HUES48 (cell line): Measurements from ENCODE around the gene RXRB.

Experiments
- H3K27ac ChIP-seq: one replicate; pipeline ENCODE4 v1.7.0; 2013; ENCODE audit warnings: low read depth, low read length, inconsistent platforms
- H3K27me3 ChIP-seq: 2 replicates; pipeline ENCODE4 v1.6.1; 2013; ENCODE audit warnings: mild to moderate bottlenecking, low read length; ENCODE audit not compliant: control insufficient read depth, insufficient read depth
- H3K36me3 ChIP-seq: 2 replicates; pipeline ENCODE4 v1.6.1; 2013; ENCODE audit warnings: low read length; ENCODE audit not compliant: control insufficient read depth, insufficient read depth
- H3K4me1 ChIP-seq: 2 replicates; pipeline ENCODE4 v1.6.1; 2013; ENCODE audit warnings: mild to moderate bottlenecking, low read length; ENCODE audit not compliant: control insufficient read depth, insufficient read depth
- H3K4me3 ChIP-seq: 2 replicates; pipeline ENCODE4 v1.5.1; 2013; ENCODE audit warnings: mild to moderate bottlenecking, low read depth, low read length
- H3K9ac ChIP-seq: 2 replicates; pipeline ENCODE4 v1.6.1; 2013; ENCODE audit warnings: mild to moderate bottlenecking, low read depth, low read length, moderate library complexity
- H3K9me3 ChIP-seq: 2 replicates; pipeline ENCODE4 v1.6.1; 2013; ENCODE audit warnings: low read length; ENCODE audit not compliant: control insufficient read depth, insufficient read depth

The RXRB gene

GRCh38 chr6:33165581-33166258, 34.7 kb downstream of the RXRB start:
- H3K9ac ChIP-seq: no peak overlapping the region

GRCh38 chr6:33164665-33165373, 35.6 kb downstream of the RXRB start:
- no peaks in the 10 kb centered on the region for H3K9me3 ChIP-seq
- H3K27ac ChIP-seq: no peak overlapping the region
- H3K9ac ChIP-seq: no peak overlapping the region
- no peaks in the 10 kb centered on the region; the same call in 1 of the 2 replicates for H3K4me1 ChIP-seq
- H3K4me3 ChIP-seq: no peak overlapping the region
- H3K27me3 ChIP-seq: peaks cover 10% of the 10 kb centered on the region
- H3K36me3 ChIP-seq: no peaks in the 10 kb centered on the region

More at GRCh38 chr6:33165581-33166258, 34.7 kb downstream of the RXRB start:
- Histone ChIP-seq H3K4me3 (no peak overlapping the region), H3K27me3 (peaks cover 10% of the 10 kb centered on the region), H3K4me1 (no peaks in the 10 kb centered on the region; the same call in 1 of the 2 replicates), H3K36me3 (no peaks in the 10 kb centered on the region), H3K27ac (no peak overlapping the region), H3K9me3 (no peaks in the 10 kb centered on the region)

DNA sequence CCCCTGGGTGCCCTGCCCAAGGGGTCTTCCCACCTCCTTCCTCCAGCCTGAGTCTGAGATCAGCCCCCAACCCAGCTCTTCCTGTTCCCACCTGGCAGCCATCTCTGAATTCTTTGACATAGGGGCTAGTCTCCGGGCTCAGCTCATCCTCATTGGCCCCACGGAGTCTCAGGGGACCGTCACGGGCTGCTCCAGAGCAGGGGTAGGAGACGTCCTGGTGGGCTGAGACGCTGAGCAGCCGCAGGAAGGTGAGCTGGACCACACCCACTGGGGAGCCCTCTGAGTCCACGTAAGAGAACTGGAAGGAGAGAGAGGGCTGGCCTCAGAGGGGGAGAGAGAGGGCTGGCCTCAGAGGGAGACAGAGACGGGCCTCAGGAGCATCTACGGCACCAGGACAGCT, 36.3 kb downstream of the RXRB start:
- no peak overlapping the region for H3K27ac ChIP-seq
- H3K4me1 ChIP-seq: no peaks in the 10 kb centered on the region; the same call in 1 of the 2 replicates
- H3K9ac ChIP-seq: no peak overlapping the region
- no peaks in the 10 kb centered on the region for H3K36me3 ChIP-seq
- H3K4me3 ChIP-seq: no peak overlapping the region
- no peaks in the 10 kb centered on the region for H3K9me3 ChIP-seq
- H3K27me3 ChIP-seq: peaks cover 10% of the 10 kb centered on the region

DNA sequence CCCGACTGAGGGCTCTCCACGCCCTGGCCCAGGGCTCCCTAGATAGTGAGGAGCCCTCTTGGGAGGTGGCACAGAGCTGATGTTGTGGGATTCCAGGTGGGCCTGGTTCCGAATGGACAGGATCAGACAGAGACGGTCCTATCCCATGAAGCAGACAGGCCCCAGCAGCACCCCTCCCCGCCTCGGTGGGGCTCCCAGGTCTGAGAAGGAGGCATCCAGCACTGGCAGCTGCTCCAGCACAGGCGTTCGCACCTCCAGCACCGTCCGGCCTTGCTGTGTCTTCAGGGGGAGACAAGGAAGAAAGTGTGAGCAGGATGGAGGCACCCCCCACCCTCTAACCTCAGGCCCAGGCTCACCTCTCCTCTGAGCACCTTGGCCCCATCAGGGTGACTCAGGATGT, 36.9 kb downstream of the RXRB start:
- Histone ChIP-seq H3K4me1 (no peaks in the 10 kb centered on the region; the same call in 1 of the 2 replicates), H3K36me3 (no peaks in the 10 kb centered on the region), H3K9ac (no peak overlapping the region), H3K9me3 (no peaks in the 10 kb centered on the region), H3K27ac (no peak overlapping the region), H3K27me3 (peaks cover 10% of the 10 kb centered on the region), H3K4me3 (no peak overlapping the region)

- Histone ChIP-seq H3K9ac (peak overlapping the region; percentile 64), H3K4me1 (no peaks in the 10 kb centered on the region; the same call in 1 of the 2 replicates), H3K4me3 (peak overlapping the region; percentile 67), H3K36me3 (no peaks in the 10 kb centered on the region), H3K27ac (no peak overlapping the region), H3K27me3 (peaks cover 10% of the 10 kb centered on the region), H3K9me3 (no peaks in the 10 kb centered on the region)
These were observed 38.8 kb downstream of the RXRB start for GRCh38 chr6:33161354-33162331.

DNA sequence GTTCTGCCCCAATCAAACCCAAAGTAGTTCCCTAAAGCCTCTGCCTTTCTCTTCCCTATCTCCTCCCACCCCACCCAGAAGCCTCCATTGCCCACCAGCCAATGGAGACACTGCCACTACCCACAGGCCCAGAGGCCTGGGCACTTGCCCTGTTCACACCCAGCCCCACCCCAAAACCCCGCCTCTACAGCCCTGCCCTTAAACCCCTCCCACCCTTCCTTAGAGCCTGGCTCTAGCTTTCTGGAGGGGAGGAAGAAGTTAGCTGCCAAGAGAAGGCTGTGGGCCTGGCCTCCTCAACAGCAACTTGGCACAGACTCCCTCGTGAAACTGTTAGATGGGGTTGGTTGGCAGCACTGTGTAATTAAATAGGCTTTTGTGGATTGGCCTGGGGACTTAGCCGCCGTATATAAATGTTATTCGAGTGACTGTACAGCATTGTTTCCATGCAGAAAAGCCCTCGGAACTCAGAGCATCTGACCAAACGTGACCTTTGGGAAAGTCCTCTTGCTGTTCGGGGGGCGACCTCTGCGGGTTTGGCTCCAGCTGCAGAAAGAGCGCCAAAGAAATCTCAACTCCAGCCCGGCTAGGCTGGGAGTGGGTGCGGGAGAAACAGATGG, 39.6 kb downstream of the RXRB start:
- Histone ChIP-seq H3K27ac (no peak overlapping the region), H3K4me1 (no peaks in the 10 kb centered on the region; the same call in 1 of the 2 replicates), H3K27me3 (peaks cover 10% of the 10 kb centered on the region), H3K36me3 (no peaks in the 10 kb centered on the region), H3K9me3 (no peaks in the 10 kb centered on the region), H3K9ac (no peak overlapping the region), H3K4me3 (peak overlapping the region; percentile 67; the same call in 1 of the 2 replicates)

- no peak overlapping the region for H3K9ac ChIP-seq
- no peaks in the 10 kb centered on the region; the same call in 1 of the 2 replicates for H3K4me1 ChIP-seq
- no peaks in the 10 kb centered on the region for H3K9me3 ChIP-seq
- H3K27ac ChIP-seq: no peak overlapping the region
- no peak overlapping the region for H3K4me3 ChIP-seq
- peaks cover 10% of the 10 kb centered on the region for H3K27me3 ChIP-seq
- no peaks in the 10 kb centered on the region for H3K36me3 ChIP-seq
These were observed 40.4 kb downstream of the RXRB start for GRCh38 chr6:33160096-33160495.

- Histone ChIP-seq H3K9ac (no peak overlapping the region), H3K36me3 (no peaks in the 10 kb centered on the region), H3K4me1 (no peaks in the 10 kb centered on the region; the same call in 1 of the 2 replicates), H3K9me3 (no peaks in the 10 kb centered on the region), H3K4me3 (no peak overlapping the region), H3K27ac (no peak overlapping the region), H3K27me3 (peaks cover 3% of the 10 kb centered on the region)
These were observed 43.5 kb downstream of the RXRB start for GRCh38 chr6:33156964-33157363.

DNA sequence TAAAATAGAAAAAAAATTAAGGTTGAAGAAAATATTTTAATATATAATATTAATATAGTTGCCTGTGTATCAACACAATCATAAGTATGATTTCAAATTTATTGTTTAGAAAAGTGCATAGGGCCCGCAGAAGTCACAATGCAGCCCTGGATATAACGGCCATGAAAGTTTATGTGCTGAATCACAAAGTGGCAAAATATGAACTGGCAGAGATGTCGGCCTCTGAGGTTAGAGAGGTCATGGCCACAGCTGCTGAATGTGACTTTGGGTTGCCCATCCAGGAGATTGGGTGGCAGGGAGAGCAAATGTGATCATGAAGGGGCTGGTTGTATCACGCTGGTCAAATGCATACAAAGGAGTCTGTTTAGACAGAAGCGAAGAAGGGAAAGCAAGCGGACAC, 43.9 kb downstream of the RXRB start:
- Histone ChIP-seq H3K36me3 (no peaks in the 10 kb centered on the region), H3K27me3 (no peaks in the 10 kb centered on the region), H3K4me1 (no peaks in the 10 kb centered on the region; the same call in 1 of the 2 replicates), H3K9ac (no peak overlapping the region), H3K4me3 (no peak overlapping the region), H3K27ac (no peak overlapping the region), H3K9me3 (no peaks in the 10 kb centered on the region)

- H3K9ac ChIP-seq: no peak overlapping the region
- H3K9me3 ChIP-seq: no peaks in the 10 kb centered on the region
- H3K27me3 ChIP-seq: no peaks in the 10 kb centered on the region
- no peaks in the 10 kb centered on the region for H3K36me3 ChIP-seq
- H3K4me3 ChIP-seq: no peak overlapping the region
- no peaks in the 10 kb centered on the region for H3K4me1 ChIP-seq
- H3K27ac ChIP-seq: no peak overlapping the region
These were observed 46.1 kb downstream of the RXRB start for GRCh38 chr6:33154349-33154748.
